Skeletal muscle tissue (tissue), 4 donors: ENCODE measurements around the gene SLITRK3. TPM values are rescaled to one million over a fixed set of nuclear protein-coding genes. Genes with fewer than 3 reads are reported as not detected.

Experiments used
- H3K27ac ChIP-seq: one replicate; pipeline ENCODE4 v1.7.0; 2013; ENCODE audit warnings: mild to moderate bottlenecking, low read depth, low read length, inconsistent platforms
- H3K27me3 ChIP-seq, 3 donors: one replicate each; pipeline ENCODE4 v1.7.0; 2013; ENCODE audit warnings: low read length in 3 of 3; ENCODE audit not compliant: control insufficient read depth in 3 of 3, insufficient read depth in 3 of 3
- H3K36me3 ChIP-seq, 3 donors: one replicate each; pipeline ENCODE4 v1.7.0; 2013; ENCODE audit warnings: low read length in 3 of 3; ENCODE audit not compliant: control insufficient read depth in 3 of 3, insufficient read depth in 3 of 3
- H3K4me1 ChIP-seq, 3 donors: one replicate each; pipeline ENCODE4 v1.7.0; 2013; ENCODE audit warnings: low read length in 3 of 3, mild to moderate bottlenecking in 3 of 3; ENCODE audit not compliant: control insufficient read depth in 3 of 3, insufficient read depth in 3 of 3
- H3K4me3 ChIP-seq, 3 donors: one replicate each; pipeline ENCODE4 v1.7.0; 2013; ENCODE audit warnings: low read length in 3 of 3
- H3K9ac ChIP-seq, 3 donors: one replicate each; pipeline ENCODE4 v1.7.0; 2013; ENCODE audit warnings: low read length in 3 of 3, mild to moderate bottlenecking in 3 of 3, moderate library complexity in 2 of 3, low read depth in 1 of 3
- H3K9me3 ChIP-seq, 3 donors: one replicate each; pipeline ENCODE4 v1.7.0; 2013; ENCODE audit warnings: low read length in 3 of 3; ENCODE audit not compliant: control insufficient read depth in 3 of 3
- total RNA-seq: library from RNA; depleted of rRNA; stranded (reverse); fragments of >200 nt; gene quantifications from one replicate; pipeline ENCODE4 v1.2.3, GENCODE V29; 2014
- donor health status: Osteomylitis.

Gene SLITRK3
- total RNA-seq, 1 donor from 2014 or later: under 0.01 TPM

- no peaks in the 10 kb centered on the region for H3K9me3 ChIP-seq
- no peak overlapping the region for H3K9ac ChIP-seq
- H3K36me3 ChIP-seq: no peaks in the 10 kb centered on the region
- no peaks in the 10 kb centered on the region for H3K27me3 ChIP-seq
- no peak overlapping the region for H3K27ac ChIP-seq
- H3K4me1 ChIP-seq: peaks cover 0 to 4% (median 4%) of the 10 kb centered on the region in 3 donors
- H3K4me3 ChIP-seq: peak overlapping the region; percentile 55 to 61 (median 58)
Measured at GRCh38 chr3:165206454-165207266, 10.5 kb upstream of the SLITRK3 start.

- H3K36me3 ChIP-seq: no peaks in the 10 kb centered on the region
- no peak overlapping the region for H3K27ac ChIP-seq
- no peak overlapping the region for H3K4me3 ChIP-seq
- no peaks in the 10 kb centered on the region for H3K27me3 ChIP-seq
- no peak overlapping the region for H3K9ac ChIP-seq
- H3K4me1 ChIP-seq: peaks cover 0 to 4% (median 3%) of the 10 kb centered on the region in 3 donors
- no peaks in the 10 kb centered on the region for H3K9me3 ChIP-seq
Measured at GRCh38 chr3:165204445-165204844, 8.3 kb upstream of the SLITRK3 start.

- Histone ChIP-seq H3K9me3 (no peaks in the 10 kb centered on the region), H3K27ac (no peak overlapping the region), H3K4me1 (peaks cover 0 to 4% (median 3%) of the 10 kb centered on the region in 3 donors), H3K9ac (no peak overlapping the region), H3K36me3 (no peaks in the 10 kb centered on the region), H3K4me3 (no peak overlapping the region), H3K27me3 (peaks cover 4 to 6% (median 5%) of the 10 kb centered on the region in 3 donors)
Measured at GRCh38 chr3:165202995-165203394, 6.8 kb upstream of the SLITRK3 start.

GRCh38 chr3:165201964-165202363 is 5.8 kb upstream of the SLITRK3 start:
- no peak overlapping the region for H3K4me3 ChIP-seq
- no peaks in the 10 kb centered on the region for H3K36me3 ChIP-seq
- no peak overlapping the region for H3K9ac ChIP-seq
- H3K27ac ChIP-seq: no peak overlapping the region
- H3K27me3 ChIP-seq: peaks cover 11 to 15% (median 13%) of the 10 kb centered on the region in 3 donors
- H3K9me3 ChIP-seq: no peaks in the 10 kb centered on the region
- peaks cover 0 to 8% (median 3%) of the 10 kb centered on the region in 3 donors for H3K4me1 ChIP-seq

GRCh38 chr3:165197481-165197800 is 1.3 kb upstream of the SLITRK3 start:
- H3K9me3 ChIP-seq: no peaks in the 10 kb centered on the region
- H3K36me3 ChIP-seq: no peaks in the 10 kb centered on the region
- H3K27me3 ChIP-seq: peaks cover 52 to 55% (median 53%) of the 10 kb centered on the region in 3 donors
- H3K9ac ChIP-seq: no peak overlapping the region
- H3K27ac ChIP-seq: no peak overlapping the region
- H3K4me1 ChIP-seq: peaks cover 16 to 20% (median 19%) of the 10 kb centered on the region in 3 donors
- peak overlapping the region in 1 of 3 donors; percentile 58 for H3K4me3 ChIP-seq

- no peaks in the 10 kb centered on the region for H3K36me3 ChIP-seq
- peaks cover 16 to 20% (median 19%) of the 10 kb centered on the region in 3 donors for H3K4me1 ChIP-seq
- H3K9ac ChIP-seq: no peak overlapping the region
- no peaks in the 10 kb centered on the region for H3K9me3 ChIP-seq
- peaks cover 53 to 55% (median 53%) of the 10 kb centered on the region in 3 donors for H3K27me3 ChIP-seq
- peak overlapping the region; percentile 58 to 68 (median 62) for H3K4me3 ChIP-seq
- H3K27ac ChIP-seq: no peak overlapping the region
Measured at GRCh38 chr3:165196577-165197480, 645 bp upstream of the SLITRK3 start.

GRCh38 chr3:165195241-165195639 is 944 bp downstream of the SLITRK3 start:
- H3K9me3 ChIP-seq: no peaks in the 10 kb centered on the region
- peaks cover 53 to 55% (median 53%) of the 10 kb centered on the region in 3 donors for H3K27me3 ChIP-seq
- H3K36me3 ChIP-seq: no peaks in the 10 kb centered on the region
- no peak overlapping the region for H3K9ac ChIP-seq
- no peak overlapping the region for H3K27ac ChIP-seq
- peaks cover 16 to 20% (median 19%) of the 10 kb centered on the region in 3 donors for H3K4me1 ChIP-seq
- H3K4me3 ChIP-seq: peak overlapping the region; percentile 45 to 52 (median 48)

GRCh38 chr3:165194511-165195240 is 1.5 kb downstream of the SLITRK3 start:
- H3K4me1 ChIP-seq: peaks cover 16 to 20% (median 19%) of the 10 kb centered on the region in 3 donors
- no peak overlapping the region for H3K4me3 ChIP-seq
- no peaks in the 10 kb centered on the region for H3K36me3 ChIP-seq
- H3K27ac ChIP-seq: no peak overlapping the region
- H3K9ac ChIP-seq: no peak overlapping the region
- H3K27me3 ChIP-seq: peaks cover 53 to 55% (median 53%) of the 10 kb centered on the region in 3 donors
- H3K9me3 ChIP-seq: no peaks in the 10 kb centered on the region

- Histone ChIP-seq H3K9ac (no peak overlapping the region), H3K36me3 (no peaks in the 10 kb centered on the region), H3K9me3 (no peaks in the 10 kb centered on the region), H3K27me3 (peaks cover 52 to 58% (median 52%) of the 10 kb centered on the region in 3 donors), H3K4me3 (peak overlapping the region in 2 of 3 donors; percentile 3 to 7), H3K4me1 (peaks cover 16 to 20% (median 19%) of the 10 kb centered on the region in 3 donors), H3K27ac (no peak overlapping the region)
Measured at GRCh38 chr3:165193366-165194254, 2.6 kb downstream of the SLITRK3 start.
